ENCODE measurements around the gene CCT3.

GRCh38 chr1:156356875-156357534 is 18.9 kb upstream of the CCT3 start:
- TF ChIP-seq EZH2 (IDR thresholded peaks at IDR 0.05) (no peak), CTCF (IDR thresholded peaks at IDR 0.05 in 2 of 3, conservative IDR thresholded peaks at IDR 0.05 in 1 of 3; ENCODE audit: borderline replicate concordance in 1 of 3, insufficient read depth in 1 of 3, low read depth in 2 of 3, low read length in 2 of 3) (peak; percentile 88 to 97 (median 95)), YY1 (IDR thresholded peaks at IDR 0.05; ENCODE audit: extremely low read depth, insufficient replicate concordance, low read depth, low read length) (peak; percentile 24), JUND (IDR thresholded peaks at IDR 0.05) (no peak), SRF (IDR thresholded peaks at IDR 0.05; ENCODE audit: low read depth) (no peak), POLR2A (IDR thresholded peaks at IDR 0.05; ENCODE audit: borderline replicate concordance, extremely low read depth, insufficient read depth, insufficient read length) (no peak), EGR1 (IDR thresholded peaks at IDR 0.05; ENCODE audit: low read depth) (no peak), ZNF274 (IDR thresholded peaks at IDR 0.05; ENCODE audit: low read depth, low read length) (no peak), EZH2phosphoT487 (IDR thresholded peaks at IDR 0.05; ENCODE audit: borderline replicate concordance) (no peak), RAD21 (IDR thresholded peaks at IDR 0.05; ENCODE audit: low read depth) (peak; percentile 73), SP1 (IDR thresholded peaks at IDR 0.05; ENCODE audit: low read depth) (no peak)

All from HCT116 (cell line).